ENCODE data around the gene CERK.

CERK gene

GRCh38 chr22:46753761-46754109, 15.7 kb upstream of the CERK start:
- H3K4me3 ChIP-seq (ENCODE audit: low read depth, low read length): no peak overlapping the region
- TF ChIP-seq CTCF (IDR thresholded peaks at IDR 0.05; ENCODE audit: control insufficient read depth, extremely low read depth, insufficient read depth): no peak
- no peak for DNase-seq (ENCODE audit: low read depth)

- no peak overlapping the region for H3K4me3 ChIP-seq (ENCODE audit: low read depth, low read length)
- TF ChIP-seq CTCF (IDR thresholded peaks at IDR 0.05; ENCODE audit: control insufficient read depth, extremely low read depth, insufficient read depth): no peak
- no peak for DNase-seq (ENCODE audit: low read depth)
Observed at GRCh38 chr22:46753360-46753759, 15.3 kb upstream of the CERK start.

- DNase-seq (ENCODE audit: low read depth): no peak
- TF ChIP-seq CTCF (IDR thresholded peaks at IDR 0.05; ENCODE audit: control insufficient read depth, extremely low read depth, insufficient read depth): no peak
- no peak overlapping the region for H3K4me3 ChIP-seq (ENCODE audit: low read depth, low read length)
Observed at GRCh38 chr22:46752988-46753310, 14.9 kb upstream of the CERK start.

- no peak overlapping the region for H3K4me3 ChIP-seq (ENCODE audit: low read depth, low read length)
- TF ChIP-seq CTCF (IDR thresholded peaks at IDR 0.05; ENCODE audit: control insufficient read depth, extremely low read depth, insufficient read depth): no peak
- DNase-seq (ENCODE audit: low read depth): no peak
Observed at GRCh38 chr22:46752286-46752987, 14.4 kb upstream of the CERK start.

- no peak for DNase-seq (ENCODE audit: low read depth)
- H3K4me3 ChIP-seq (ENCODE audit: low read depth, low read length): no peak overlapping the region
- TF ChIP-seq CTCF (IDR thresholded peaks at IDR 0.05; ENCODE audit: control insufficient read depth, extremely low read depth, insufficient read depth): no peak
Observed at GRCh38 chr22:46750863-46751443, 12.9 kb upstream of the CERK start.

- DNase-seq (ENCODE audit: low read depth): no peak
- no peak overlapping the region for H3K4me3 ChIP-seq (ENCODE audit: low read depth, low read length)
- no peak for TF ChIP-seq CTCF (IDR thresholded peaks at IDR 0.05; ENCODE audit: control insufficient read depth, extremely low read depth, insufficient read depth)
Observed at GRCh38 chr22:46750530-46750800, 12.4 kb upstream of the CERK start.

Data from LNCaP clone FGC (cell line).